GM12878 (cell line): Measurements from ENCODE around the gene TMEM151A. TPM values are rescaled to one million over a fixed set of nuclear protein-coding genes. Genes with fewer than 3 reads are reported as not detected.

Source experiments
- ATAC-seq: fragments of 200-7000 bp; cut with Tn5 transposase; 3 replicates; pipeline ENCODE4 v1.9.1; 2020; ENCODE audit warnings: mild to moderate bottlenecking, moderate library complexity
- BruUV-seq: library from RNA; stranded (reverse); fragments of 400-500 nt; replicated peaks from 2 replicates; lab custom pipeline; 2021; lab: Mats Ljungman, UMichigan
- CTCF ChIA-PET: fragments of 300-600 bp; sonication (Branson Sonifier 250); formaldehyde crosslinking; extraction: SDS; loops from one replicate; lab custom pipeline; 2021; ENCODE audit warnings: inconsistent platforms; lab: Yijun Ruan, JAX
- POLR2A ChIA-PET: fragments of 350-600 bp; formaldehyde crosslinking; extraction: SDS; loops from one replicate; lab custom pipeline; 2021; ENCODE audit warnings: inconsistent platforms; lab: Charles Lee
- RAD21 ChIA-PET: fragments of 300-600 bp; sonication (Branson Sonifier 250); formaldehyde crosslinking; loops from one replicate; lab custom pipeline; 2023; ENCODE audit warnings: antibody characterized with exemption; ENCODE audit not compliant: unreplicated experiment; lab: Charles Lee
- SMC1A ChIA-PET: fragments of 300-600 bp; sonication (Branson Sonifier 250); formaldehyde crosslinking; loops from one replicate; lab custom pipeline; 2023; ENCODE audit not compliant: unreplicated experiment, uncharacterized antibody; lab: Charles Lee
- DNase-seq: peaks from one replicate; pipeline ENCODE4 v3.0.0-alpha.2; 2011; ENCODE audit warnings: low read depth, low spot score
- FAIRE-seq: peaks from 3 replicates; lab custom pipeline; 2011; peaks lifted over from hg19 to GRCh38; lab: Jason Lieb, UNC
- H2AFZ ChIP-seq: 2 replicates; pipeline ENCODE4 v1.6.0; 2011; ENCODE audit warnings: low read depth, low read length, control low read depth; ENCODE audit not compliant: control insufficient read depth
- H3K27ac ChIP-seq: 2 replicates; pipeline ENCODE4 v1.5.1; 2011; ENCODE audit warnings: control low read depth; ENCODE audit not compliant: control insufficient read depth, insufficient read depth
- H3K27me3 ChIP-seq, 2 experiments: replicated peaks in 1 of 2; 2 replicates each; pipeline versions ENCODE4 v1.6.0 to v1.6.1; 2011; ENCODE audit warnings: low read length in 1 of 2; ENCODE audit not compliant: control insufficient read depth in 2 of 2, insufficient read depth in 2 of 2
- H3K36me3 ChIP-seq, 2 experiments: 2 replicates each; pipeline ENCODE4 v1.5.1; 2011; ENCODE audit warnings: low read length in 1 of 2; ENCODE audit not compliant: control insufficient read depth in 2 of 2, insufficient read depth in 2 of 2
- H3K4me1 ChIP-seq: 2 replicates; pipeline ENCODE4 v1.6.1; 2011; ENCODE audit warnings: mild to moderate bottlenecking, low read length, moderate library complexity, mixed read lengths; ENCODE audit not compliant: control insufficient read depth, insufficient read depth
- H3K4me2 ChIP-seq: 2 replicates; pipeline ENCODE4 v1.6.0; 2011; ENCODE audit warnings: control low read depth; ENCODE audit not compliant: control insufficient read depth, insufficient read depth
- H3K4me3 ChIP-seq: fragments of 200-600 bp; sonication (generic); 2 replicates; pipeline ENCODE4 v1.5.1; 2016
- H3K79me2 ChIP-seq: 2 replicates; pipeline ENCODE4 v1.6.0; 2011; ENCODE audit warnings: low read length; ENCODE audit not compliant: control insufficient read depth, insufficient read depth
- H3K9ac ChIP-seq: 2 replicates; pipeline ENCODE4 v1.8.0; 2011; ENCODE audit warnings: low read length, control low read depth, mixed read lengths; ENCODE audit not compliant: control insufficient read depth, insufficient read depth
- H3K9me3 ChIP-seq: replicated peaks from 3 replicates; pipeline ENCODE4 v1.5.1; 2011; ENCODE audit warnings: mild to moderate bottlenecking, low read length; ENCODE audit not compliant: control insufficient read depth, insufficient read depth
- H4K20me1 ChIP-seq: 2 replicates; pipeline ENCODE4 v1.6.0; 2011; ENCODE audit not compliant: control insufficient read depth, insufficient read depth
- CBX3 ChIP-seq: fragments of 200-600 bp; sonication (generic); IDR thresholded peaks from 2 replicates; pipeline ENCODE4 v1.6.1; 2016; ENCODE audit warnings: low read depth, borderline replicate concordance
- FOXK2 ChIP-seq: fragments of 450-650 bp; IDR thresholded peaks from 2 replicates; pipeline ENCODE4 v1.6.1; 2017; ENCODE audit warnings: mild to moderate bottlenecking, moderate library complexity
- GABPA ChIP-seq: IDR thresholded peaks from 2 replicates; pipeline ENCODE4 v1.6.1; 2014; ENCODE audit warnings: antibody characterized with exemption, low read depth, mild to moderate bottlenecking, inconsistent platforms
- KDM1A ChIP-seq: fragments of 200-600 bp; sonication (generic); IDR thresholded peaks from 2 replicates; pipeline ENCODE4 v1.6.1; 2016; ENCODE audit warnings: borderline replicate concordance
- MEF2B ChIP-seq: fragments of 450-650 bp; IDR thresholded peaks from 2 replicates; pipeline ENCODE4 v1.6.1; 2018; ENCODE audit warnings: mild to moderate bottlenecking, moderate library complexity; ENCODE audit not compliant: partially characterized antibody, poor library complexity, severe bottlenecking
- NR2C2 ChIP-seq: IDR thresholded peaks from 2 replicates; pipeline ENCODE4 v1.6.1; 2011; ENCODE audit warnings: borderline replicate concordance, low read depth; ENCODE audit not compliant: control insufficient read depth, insufficient read length
- PAX8 ChIP-seq: fragments of 450-650 bp; IDR thresholded peaks from 2 replicates; pipeline ENCODE4 v1.6.1; 2017; ENCODE audit warnings: mild to moderate bottlenecking, moderate library complexity
- POLR2A ChIP-seq: IDR thresholded peaks from 2 replicates; pipeline ENCODE4 v1.6.1; 2011; ENCODE audit warnings: low read depth, mild to moderate bottlenecking, low read length
- RB1 ChIP-seq: fragments of 450-650 bp; formaldehyde crosslinking; IDR thresholded peaks from 2 replicates; pipeline ENCODE4 v1.6.1; 2017; ENCODE audit warnings: mild to moderate bottlenecking, borderline replicate concordance
- RUNX3 ChIP-seq: IDR thresholded peaks from 2 replicates; pipeline ENCODE4 v1.6.1; 2012; ENCODE audit warnings: low read length, inconsistent platforms
- SIX5 ChIP-seq: IDR thresholded peaks from 2 replicates; pipeline ENCODE4 v1.6.1; 2011; ENCODE audit warnings: mild to moderate bottlenecking, low read depth, low read length, moderate library complexity; ENCODE audit not compliant: severe bottlenecking
- SRF ChIP-seq, 2 experiments: IDR thresholded peaks; 2 replicates each; pipeline ENCODE4 v1.6.1; 2011; ENCODE audit warnings: low read depth in 2 of 2, low read length in 2 of 2, mild to moderate bottlenecking in 1 of 2, moderate library complexity in 1 of 2
- STAT1 ChIP-seq: fragments of 450-650 bp; conservative IDR thresholded peaks from 2 replicates; pipeline ENCODE4 v1.6.1; 2014; ENCODE audit warnings: antibody characterized with exemption, mild to moderate bottlenecking
- SUPT20H ChIP-seq: IDR thresholded peaks from 2 replicates; pipeline ENCODE4 v1.6.1; 2011; ENCODE audit warnings: low read depth, mild to moderate bottlenecking, low read length, moderate library complexity, borderline replicate concordance; ENCODE audit not compliant: control insufficient read depth
- USF1 ChIP-seq: IDR thresholded peaks from 2 replicates; pipeline ENCODE4 v1.6.1; 2011; ENCODE audit warnings: borderline replicate concordance, low read depth, mild to moderate bottlenecking, moderate library complexity, mixed read lengths, low read length; ENCODE audit not compliant: insufficient read depth; ENCODE audit errors: extremely low read length
- ZBTB4 ChIP-seq: fragments of 450-650 bp; formaldehyde crosslinking; IDR thresholded peaks from 2 replicates; pipeline ENCODE4 v1.4.0; 2022; ENCODE audit warnings: mild to moderate bottlenecking, moderate library complexity
- ZNF24 ChIP-seq: fragments of 450-650 bp; IDR thresholded peaks from 2 replicates; pipeline ENCODE4 v1.6.1; 2017; ENCODE audit warnings: antibody characterized with exemption, mild to moderate bottlenecking
- WGBS: methylation state at CpG from one replicate; pipeline ENCODE4 v1.1.6; 2016; ENCODE audit warnings: low lambda C conversion rate; ENCODE audit not compliant: insufficient replicate concordance, insufficient coverage; ENCODE audit errors: missing lambda C conversion rate; 5-methylcytosine and 5-hydroxymethylcytosine counted together
- in situ Hi-C: fragments of 300-500 bp; cut with MboI; formaldehyde crosslinking; loops from 9 replicates; pipeline ENCODE4 v1.14.3; 2018; ENCODE audit warnings: mixed read lengths
- intact Hi-C: fragments of 100-400 bp; cut with micrococcal nuclease; formaldehyde crosslinking; loops from one replicate; pipeline ENCODE4 v1.14.2; 2022; ENCODE audit not compliant: unreplicated experiment
- polyA plus RNA-seq, 11 experiments: library from polyadenylated mRNA; depleted of rRNA in 4 of 11; unstranded in 6 of 11; stranded (reverse) in 5 of 11; fragments of >200 nt; fragmentation: Nextera tagmentation in 4 of 11; fragmentation: Illumina TruSeq in 1 of 11; extraction: Ambion mirVana in 4 of 11; extraction: Trizol in 1 of 11; gene quantifications; 1 replicate in 1 of 11; 2 replicates in 10 of 11; pipeline versions ENCODE4 v1.2.1 to v1.2.3, GENCODE V29; 2011 to 2016; ENCODE audit warnings: inconsistent platforms in 2 of 11, missing spikeins in 2 of 11, low read depth in 1 of 11
- total RNA-seq, 4 experiments: library from RNA; depleted of rRNA in 3 of 4; stranded (reverse); fragments of >200 nt in 3 of 4; fragmentation: Illumina TruSeq in 1 of 4; extraction: Trizol in 1 of 4; gene quantifications; 2 replicates each; pipeline versions ENCODE4 v1.2.1 to v1.2.3, GENCODE V29; 2013 to 2021

TMEM151A gene
- total and polyA plus RNA-seq, 10 of the 15 experiments (the other 5 are each of a cell fraction or from before 2014, with no cell fraction given) = not detected

- TF ChIP-seq MEF2B (peak; percentile 24), RUNX3 (0 out of 2 replicates have a peak, but pooled peaks have one; percentile 27)
Measured at GRCh38 chr11:66317723-66318599, 26.3 kb downstream of the TMEM151A start (continued).

DNA sequence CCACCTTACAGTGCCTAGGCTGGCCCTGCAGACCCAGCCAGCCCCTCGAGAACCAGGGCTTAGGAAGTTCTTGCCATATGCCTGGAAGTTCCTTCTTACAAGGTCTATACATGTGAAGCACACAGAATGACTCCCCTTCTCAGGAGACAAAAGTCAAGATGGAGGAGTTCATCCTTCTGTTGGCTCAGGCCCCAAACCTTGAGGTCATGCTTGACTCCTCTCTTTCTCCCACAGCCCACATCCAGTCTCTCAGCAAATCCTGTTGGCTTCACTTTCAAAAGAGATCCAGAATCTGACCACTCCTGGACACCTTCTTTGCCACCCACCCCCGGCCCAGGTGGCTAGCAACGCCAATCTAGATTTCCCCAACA, 26.9 kb downstream of the TMEM151A start:
- intact Hi-C loops = no loop called here
- in situ Hi-C loops = no loop called here
- Histone ChIP-seq H3K9me3 (no peaks in the 10 kb centered on the region; the same call in 2 of the 3 replicates), H3K4me1 (peaks cover 18% of the 10 kb centered on the region), H3K27ac (peak overlapping the region; percentile 82), H3K79me2 (no peaks in the 10 kb centered on the region), H4K20me1 (no peaks in the 10 kb centered on the region), H3K4me2 (no peak overlapping the region; the same call in 1 of the 2 replicates), H3K4me3 (no peak overlapping the region), H3K36me3 (no peaks in the 10 kb centered on the region), H2AFZ (peak overlapping the region; percentile 82), H3K27me3 (no peaks in the 10 kb centered on the region; a peak in 1 of 4 replicates), H3K9ac (peak overlapping the region; percentile 50)
- 58% methylated on average over 3 of the region's 3 CpGs for WGBS
- ATAC-seq = no peak
- ChIA-PET CTCF (interaction anchor here (1.9 kb wide), 1 partner anchor 67 kb away, joined by 7 read pairs; no protein-coding TSS in a partner anchor), RAD21 (no interaction called here), POLR2A (interaction anchor here (1.6 kb wide), 1 partner anchor 30 kb away, joined by 3 read pairs; the partner anchor contains the start of gene YIF1A), SMC1A (no interaction called here)
- TF ChIP-seq KDM1A = no peak
- no peak for TF ChIP-seq ZNF24
- no peak for TF ChIP-seq SRF (IDR thresholded peaks at IDR 0.05; ENCODE audit: low read depth in 2 of 2, low read length in 2 of 2)
- TF ChIP-seq PAX8 = no peak
- TF ChIP-seq MEF2B = no peak
- no peak for TF ChIP-seq GABPA
- no peak for TF ChIP-seq ZBTB4 (CRISPR knock-in tag)
- no peak for TF ChIP-seq USF1
- TF ChIP-seq SIX5 = no peak
- no peak for TF ChIP-seq CBX3
- TF ChIP-seq NR2C2 = no peak
- no peak for TF ChIP-seq POLR2A
- no peak for TF ChIP-seq STAT1
- no peak for TF ChIP-seq FOXK2
- no peak for TF ChIP-seq SUPT20H
- no peak for TF ChIP-seq RB1
- BruUV-seq = no TSS peak
- DNase-seq = no peak
- no peak for FAIRE-seq
